Muscle of arm (tissue), 12 donors: ENCODE measurements around the gene NGF. TPM values are rescaled to one million over a fixed set of nuclear protein-coding genes. Genes with fewer than 3 reads are reported as not detected.
"Not testable (repeated sequence)": the region's sequence is repeated elsewhere in the genome, so short reads cannot be mapped to it uniquely, and the experiment has no call there.

Experiments
- DNase-seq: peaks from one replicate; pipeline ENCODE4 v3.0.0-alpha.2; 2013
- polyA plus RNA-seq, 12 donors: library from polyadenylated mRNA; unstranded; fragments of 120-200 nt; gene quantifications; one replicate each; pipeline ENCODE4 v1.2.1, GENCODE V29; 2013; ENCODE audit not compliant: insufficient read length in 12 of 12

NGF gene
- polyA plus RNA-seq, 12 donors: 1.1 to 11.4 (median 2.4) TPM; not detected in 2

- DNase-seq: no peak
Observed at GRCh38 chr1:115310581-115311473, 27.2 kb downstream of the NGF start.

GRCh38 chr1:115309504-115309903 lies 28.5 kb downstream of the NGF start:
- DNase-seq: not testable (repeated sequence)

GRCh38 chr1:115308969-115309368 lies 29.1 kb downstream of the NGF start:
- no peak for DNase-seq

GRCh38 chr1:115307661-115308060 lies 30.4 kb downstream of the NGF start:
- DNase-seq: no peak

GRCh38 chr1:115306146-115306545 lies 31.9 kb downstream of the NGF start:
- no peak for DNase-seq

GRCh38 chr1:115303364-115303763 lies 34.7 kb downstream of the NGF start:
- DNase-seq: no peak

GRCh38 chr1:115302390-115302961 lies 35.6 kb downstream of the NGF start:
- DNase-seq: no peak

- no peak for DNase-seq
Observed at GRCh38 chr1:115301438-115302020, 36.5 kb downstream of the NGF start.

GRCh38 chr1:115300087-115300876 lies 37.8 kb downstream of the NGF start:
- DNase-seq: no peak

- no peak for DNase-seq
Observed at GRCh38 chr1:115299266-115299665, 38.8 kb downstream of the NGF start.

- DNase-seq: no peak
Observed at GRCh38 chr1:115296981-115297380, 41.1 kb downstream of the NGF start.

GRCh38 chr1:115295904-115296696 lies 41.9 kb downstream of the NGF start:
- no peak for DNase-seq

GRCh38 chr1:115293899-115294298 lies 44.1 kb downstream of the NGF start:
- no peak for DNase-seq

GRCh38 chr1:115293006-115293405 lies 45.0 kb downstream of the NGF start:
- DNase-seq: no peak

- DNase-seq: no peak
Observed at GRCh38 chr1:115291741-115292140, 46.3 kb downstream of the NGF start.

- no peak for DNase-seq
Observed at GRCh38 chr1:115289940-115290339, 48.1 kb downstream of the NGF start.

GRCh38 chr1:115288591-115289198 lies 49.4 kb downstream of the NGF start:
- no peak for DNase-seq

GRCh38 chr1:115286431-115287205 lies 51.4 kb downstream of the NGF start:
- no peak for DNase-seq

GRCh38 chr1:115284209-115284608 lies 53.8 kb downstream of the NGF start:
- DNase-seq: no peak

- no peak for DNase-seq
Observed at GRCh38 chr1:115283681-115284146, 54.3 kb downstream of the NGF start.
